Prostate gland (tissue), 2 donors: Measurements from ENCODE around the gene SNRK. TPM values are rescaled to one million over a fixed set of nuclear protein-coding genes. Genes with fewer than 3 reads are reported as not detected.

Experiments used
- DNase-seq: peaks from one replicate; pipeline ENCODE4 v3.0.0-alpha.2; 2019; ENCODE audit warnings: low spot score
- H3K27ac ChIP-seq, 2 donors: fragments of 200-600 bp; sonication (generic); 2 replicates each; pipeline ENCODE4 v1.5.1; 2017 to 2019
- H3K27me3 ChIP-seq: fragments of 200-600 bp; sonication (generic); replicated peaks from 2 replicates; pipeline ENCODE4 v1.5.1; 2019; ENCODE audit not compliant: insufficient read depth
- H3K36me3 ChIP-seq, 2 donors: fragments of 200-600 bp; sonication (generic); 1 replicate in 1 of 2; 2 replicates in 1 of 2; pipeline versions ENCODE4 v1.5.1 to v1.8.1; 2017 to 2019
- H3K4me1 ChIP-seq: fragments of 200-600 bp; sonication (generic); replicated peaks from 2 replicates; pipeline ENCODE4 v1.5.1; 2019
- H3K4me3 ChIP-seq, 2 donors: fragments of 200-600 bp; sonication (generic); 2 replicates each; pipeline ENCODE4 v1.5.1; 2017 to 2019
- H3K9me3 ChIP-seq: fragments of 200-600 bp; sonication (generic); 2 replicates; pipeline ENCODE4 v1.5.1; 2017
- CTCF ChIP-seq, 4 experiments: fragments of 200-600 bp in 2 of 4; fragments of 450-650 bp in 2 of 4; sonication (generic) in 2 of 4; IDR thresholded peaks; 1 replicate in 3 of 4; 2 replicates in 1 of 4; pipeline ENCODE4 v1.5.1; 2016 to 2019; ENCODE audit warnings: antibody characterized with exemption in 4 of 4, mild to moderate bottlenecking in 2 of 4, moderate library complexity in 2 of 4
- POLR2A ChIP-seq: fragments of 450-650 bp; IDR thresholded peaks from one replicate; pipeline ENCODE4 v1.6.1; 2016; ENCODE audit warnings: antibody characterized with exemption, mild to moderate bottlenecking
- POLR2AphosphoS5 ChIP-seq: sonication (generic); formaldehyde crosslinking; IDR thresholded peaks from one replicate; pipeline ENCODE4 v1.6.1; 2017; ENCODE audit warnings: antibody characterized with exemption
- WGBS: methylation state at CpG from one replicate; pipeline ENCODE4 v1.1.5; 2018; 5-methylcytosine and 5-hydroxymethylcytosine counted together
- intact Hi-C: fragments of 100-400 bp; cut with DNase I; formaldehyde crosslinking; loops from one replicate; pipeline ENCODE4 v1.14.2; 2022
- total RNA-seq, 2 donors: library from RNA; depleted of rRNA; stranded (reverse); fragments of >200 nt; gene quantifications; one replicate each; pipeline ENCODE4 v1.1.0, GENCODE V29; 2016

Gene SNRK
- total RNA-seq, 2 donors from 2014 or later, result 18.9 to 38.1 TPM

GRCh38 chr3:43389388-43390254 is 103.3 kb downstream of the SNRK start:
- no peak for DNase-seq
- H3K36me3 ChIP-seq, result no peaks in the 10 kb centered on the region
- H3K27ac ChIP-seq, result no peak overlapping the region
- TF ChIP-seq CTCF (IDR thresholded peaks at IDR 0.05), result no peak
- peak; percentile 50 for TF ChIP-seq POLR2AphosphoS5
- no peak for TF ChIP-seq POLR2A
- intact Hi-C loops, result no loop called here
- H3K4me3 ChIP-seq, result no peak overlapping the region
- H3K9me3 ChIP-seq, result no peaks in the 10 kb centered on the region
- no peaks in the 10 kb centered on the region for H3K27me3 ChIP-seq
- no peaks in the 10 kb centered on the region for H3K4me1 ChIP-seq
- 72% methylated on average over 10 of the region's 10 CpGs for WGBS

- no peak for DNase-seq
- Histone ChIP-seq H3K27ac (no peak overlapping the region), H3K27me3 (no peaks in the 10 kb centered on the region), H3K9me3 (no peaks in the 10 kb centered on the region), H3K36me3 (no peaks in the 10 kb centered on the region), H3K4me3 (no peak overlapping the region), H3K4me1 (no peaks in the 10 kb centered on the region)
- TF ChIP-seq POLR2AphosphoS5 (no peak), CTCF (IDR thresholded peaks at IDR 0.05) (no peak), POLR2A (no peak)
- intact Hi-C loops, result no loop called here
- 94% methylated on average over 1 of the region's 1 CpG for WGBS
Measured at GRCh38 chr3:43390255-43390588, 103.9 kb downstream of the SNRK start.

GRCh38 chr3:43391621-43392020 is 105.3 kb downstream of the SNRK start:
- Histone ChIP-seq H3K4me1 (no peaks in the 10 kb centered on the region), H3K36me3 (no peaks in the 10 kb centered on the region), H3K9me3 (no peaks in the 10 kb centered on the region), H3K27ac (no peak overlapping the region), H3K4me3 (no peak overlapping the region), H3K27me3 (no peaks in the 10 kb centered on the region)
- TF ChIP-seq POLR2AphosphoS5, result no peak
- TF ChIP-seq POLR2A, result no peak
- no peak for TF ChIP-seq CTCF (IDR thresholded peaks at IDR 0.05)
- intact Hi-C loops, result no loop called here
- WGBS, result 33% methylated on average over 1 of the region's 1 CpG
- no peak for DNase-seq

- Histone ChIP-seq H3K36me3 (no peaks in the 10 kb centered on the region), H3K4me1 (no peaks in the 10 kb centered on the region), H3K9me3 (no peaks in the 10 kb centered on the region), H3K4me3 (no peak overlapping the region), H3K27ac (no peak overlapping the region), H3K27me3 (no peaks in the 10 kb centered on the region)
- intact Hi-C loops, result no loop called here
- no peak for DNase-seq
- 56% methylated on average over 2 of the region's 2 CpGs for WGBS
- no peak for TF ChIP-seq POLR2A
- no peak for TF ChIP-seq CTCF (IDR thresholded peaks at IDR 0.05)
- TF ChIP-seq POLR2AphosphoS5, result peak; percentile 12
Measured at GRCh38 chr3:43394041-43394554, 107.8 kb downstream of the SNRK start.

GRCh38 chr3:43399034-43399433 is 112.7 kb downstream of the SNRK start:
- intact Hi-C loops, result no loop called here
- TF ChIP-seq CTCF (IDR thresholded peaks at IDR 0.05), result no peak
- TF ChIP-seq POLR2AphosphoS5, result no peak
- no peak for TF ChIP-seq POLR2A
- no peak overlapping the region for H3K4me3 ChIP-seq
- no peaks in the 10 kb centered on the region for H3K9me3 ChIP-seq
- no peaks in the 10 kb centered on the region for H3K4me1 ChIP-seq
- H3K36me3 ChIP-seq, result no peaks in the 10 kb centered on the region
- WGBS, result 86% methylated on average over 6 of the region's 6 CpGs
- no peaks in the 10 kb centered on the region for H3K27me3 ChIP-seq
- H3K27ac ChIP-seq, result no peak overlapping the region
- no peak for DNase-seq
